GM12801 (cell line): Measurements from ENCODE around the gene MYO18B.

Source experiments
- TF ChIP-seq, protein P1 (sequence below): IDR thresholded peaks from one replicate; pipeline ENCODE4 v1.5.1; 2011; ENCODE audit warnings: control low read depth; ENCODE audit not compliant: insufficient read length; ENCODE audit errors: extremely low read depth

MYO18B gene

GRCh38 chr22:25772288-25772687, 30.3 kb downstream of the MYO18B start:
- TF ChIP-seq, protein P1, sequence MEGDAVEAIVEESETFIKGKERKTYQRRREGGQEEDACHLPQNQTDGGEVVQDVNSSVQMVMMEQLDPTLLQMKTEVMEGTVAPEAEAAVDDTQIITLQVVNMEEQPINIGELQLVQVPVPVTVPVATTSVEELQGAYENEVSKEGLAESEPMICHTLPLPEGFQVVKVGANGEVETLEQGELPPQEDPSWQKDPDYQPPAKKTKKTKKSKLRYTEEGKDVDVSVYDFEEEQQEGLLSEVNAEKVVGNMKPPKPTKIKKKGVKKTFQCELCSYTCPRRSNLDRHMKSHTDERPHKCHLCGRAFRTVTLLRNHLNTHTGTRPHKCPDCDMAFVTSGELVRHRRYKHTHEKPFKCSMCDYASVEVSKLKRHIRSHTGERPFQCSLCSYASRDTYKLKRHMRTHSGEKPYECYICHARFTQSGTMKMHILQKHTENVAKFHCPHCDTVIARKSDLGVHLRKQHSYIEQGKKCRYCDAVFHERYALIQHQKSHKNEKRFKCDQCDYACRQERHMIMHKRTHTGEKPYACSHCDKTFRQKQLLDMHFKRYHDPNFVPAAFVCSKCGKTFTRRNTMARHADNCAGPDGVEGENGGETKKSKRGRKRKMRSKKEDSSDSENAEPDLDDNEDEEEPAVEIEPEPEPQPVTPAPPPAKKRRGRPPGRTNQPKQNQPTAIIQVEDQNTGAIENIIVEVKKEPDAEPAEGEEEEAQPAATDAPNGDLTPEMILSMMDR: no peak

DNA sequence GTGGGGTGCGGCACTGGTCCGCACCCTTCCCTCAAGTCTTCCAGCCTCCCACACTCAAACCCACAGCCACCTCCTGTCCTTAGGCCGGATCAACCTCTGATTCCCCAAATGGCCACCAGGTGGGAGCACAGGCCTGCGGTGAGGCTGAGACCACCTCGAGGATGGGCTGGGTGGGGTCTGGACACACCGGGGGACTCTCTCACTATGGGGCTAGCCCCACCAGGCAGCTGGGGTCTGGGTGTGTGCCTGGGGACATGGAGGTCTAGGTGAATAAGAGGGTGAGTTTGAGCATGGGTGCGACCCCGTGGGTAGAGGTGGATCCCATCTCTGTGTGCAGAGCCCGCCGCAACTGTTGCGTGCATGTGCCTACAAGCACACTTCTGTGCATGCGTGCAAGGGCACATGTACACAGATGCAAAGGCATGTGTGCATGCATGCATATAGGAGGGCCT, 32.6 kb downstream of the MYO18B start:
- TF ChIP-seq, protein P1: no peak

DNA sequence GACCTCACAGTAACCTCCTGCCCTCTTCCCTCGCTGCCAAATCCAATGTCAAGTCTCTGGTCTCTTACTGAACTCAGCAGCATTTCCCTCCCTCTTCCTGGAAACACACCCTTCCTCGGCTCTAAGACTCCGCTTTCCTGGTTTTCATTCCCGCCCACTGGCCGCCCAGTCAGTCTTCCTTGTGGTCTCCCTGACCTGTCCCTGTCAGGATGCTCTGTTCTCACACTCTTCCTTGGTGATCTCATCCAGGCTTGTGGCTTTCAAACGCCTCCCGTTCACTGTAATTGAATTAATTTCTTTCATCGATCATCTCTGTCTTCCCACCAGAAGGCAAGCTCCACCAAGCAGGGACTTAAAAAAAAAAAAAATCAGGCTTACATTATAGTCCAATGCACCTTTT, 33.5 kb downstream of the MYO18B start:
- TF ChIP-seq, protein P1: no peak

DNA sequence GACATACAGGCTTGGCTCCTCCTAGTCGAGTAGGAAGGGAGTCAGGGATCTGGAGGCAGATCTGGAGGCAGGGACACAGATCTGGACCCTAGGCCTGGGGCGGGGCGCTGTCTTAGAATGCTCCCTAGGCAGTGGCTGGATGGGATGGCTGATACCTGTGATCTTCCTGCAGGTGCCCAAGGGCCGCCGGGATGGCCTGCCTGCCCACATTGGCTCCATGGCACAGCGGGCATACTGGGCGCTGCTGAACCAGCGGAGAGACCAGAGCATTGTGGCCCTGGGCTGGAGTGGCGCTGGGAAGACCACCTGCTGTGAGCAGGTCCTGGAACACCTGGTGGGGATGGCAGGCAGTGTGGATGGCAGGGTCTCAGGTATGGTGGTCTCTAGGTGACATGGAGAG, 35.4 kb downstream of the MYO18B start:
- TF ChIP-seq, protein P1: no peak

- TF ChIP-seq, protein P1: no peak
Measured at GRCh38 chr22:25777870-25778269, 35.9 kb downstream of the MYO18B start.

- TF ChIP-seq, protein P1: no peak
Measured at GRCh38 chr22:25779426-25779825, 37.4 kb downstream of the MYO18B start.

- TF ChIP-seq, protein P1: no peak
Measured at GRCh38 chr22:25779890-25780289, 37.9 kb downstream of the MYO18B start.

DNA sequence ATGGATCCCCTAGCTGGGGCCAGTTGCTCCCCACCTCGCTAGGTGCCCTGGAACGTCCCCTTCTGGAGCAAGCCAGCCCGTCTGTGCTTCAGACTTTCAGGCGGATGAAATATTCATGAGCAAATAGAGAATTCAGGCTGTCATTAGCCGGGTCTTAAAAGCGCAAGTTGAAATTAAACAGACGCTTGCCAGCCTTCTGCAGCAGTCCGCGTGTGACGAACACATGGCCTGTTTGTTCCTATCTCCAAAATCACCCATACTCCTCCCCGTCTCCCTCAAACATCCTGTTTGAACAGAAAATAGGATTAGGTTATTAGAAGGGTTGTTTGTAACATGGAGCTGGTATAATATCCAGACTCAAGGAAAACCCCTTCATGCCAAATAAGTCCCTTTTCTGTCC, 38.7 kb downstream of the MYO18B start:
- TF ChIP-seq, protein P1: no peak
